NB4 (cell line): ENCODE measurements around the gene PODNL1.

Source experiments
- DNase-seq: peaks from one replicate; pipeline ENCODE4 v3.0.0; 2010; ENCODE audit warnings: low read depth
- H3K4me3 ChIP-seq: one replicate; pipeline ENCODE4 v1.5.1; 2011; ENCODE audit warnings: mild to moderate bottlenecking, low read depth, low read length, moderate library complexity
- CTCF ChIP-seq: IDR thresholded peaks from one replicate; pipeline ENCODE4 v1.5.1; 2012; ENCODE audit warnings: low read depth, low read length
- MAX ChIP-seq: IDR thresholded peaks from 2 replicates; pipeline ENCODE4 v1.6.1; 2011; ENCODE audit warnings: low read depth, low read length
- MYC ChIP-seq: IDR thresholded peaks from 2 replicates; pipeline ENCODE4 v1.6.1; 2011; ENCODE audit warnings: low read depth, low read length
- POLR2A ChIP-seq: IDR thresholded peaks from 2 replicates; pipeline ENCODE4 v1.6.1; 2011; ENCODE audit warnings: mild to moderate bottlenecking; ENCODE audit not compliant: insufficient read length; ENCODE audit errors: extremely low read depth

PODNL1 gene

GRCh38 chr19:13938301-13939064, at the start of gene PODNL1:
Gene PODNL1 (minus strand): TSS chr19:13938417. CDS start chr19:13938181, 236 bp downstream.
- H3K4me3 ChIP-seq: no peak within 1 kb of the TSS
- TF ChIP-seq MYC (no peak), MAX (no peak), CTCF (no peak), POLR2A (no peak)
- DNase-seq: no peak

GRCh38 chr19:13987101-13987890, 49.1 kb upstream of the PODNL1 start:
- DNase-seq: peak; percentile 53
- no peak overlapping the region for H3K4me3 ChIP-seq
- TF ChIP-seq POLR2A (no peak), MYC (peak; percentile 14; the same call in 1 of the 2 replicates), MAX (peak; percentile 13; the same call in 1 of the 2 replicates)

GRCh38 chr19:13986348-13986904, 48.2 kb upstream of the PODNL1 start:
- TF ChIP-seq MYC (peak; percentile 75), MAX (peak; percentile 80), POLR2A (peak; percentile 47), CTCF (no peak)
- peak; percentile 97 for DNase-seq
- no peak overlapping the region for H3K4me3 ChIP-seq

GRCh38 chr19:13985771-13986347, 47.6 kb upstream of the PODNL1 start:
- DNase-seq: no peak
- TF ChIP-seq CTCF: no peak
- no peak overlapping the region for H3K4me3 ChIP-seq

DNA sequence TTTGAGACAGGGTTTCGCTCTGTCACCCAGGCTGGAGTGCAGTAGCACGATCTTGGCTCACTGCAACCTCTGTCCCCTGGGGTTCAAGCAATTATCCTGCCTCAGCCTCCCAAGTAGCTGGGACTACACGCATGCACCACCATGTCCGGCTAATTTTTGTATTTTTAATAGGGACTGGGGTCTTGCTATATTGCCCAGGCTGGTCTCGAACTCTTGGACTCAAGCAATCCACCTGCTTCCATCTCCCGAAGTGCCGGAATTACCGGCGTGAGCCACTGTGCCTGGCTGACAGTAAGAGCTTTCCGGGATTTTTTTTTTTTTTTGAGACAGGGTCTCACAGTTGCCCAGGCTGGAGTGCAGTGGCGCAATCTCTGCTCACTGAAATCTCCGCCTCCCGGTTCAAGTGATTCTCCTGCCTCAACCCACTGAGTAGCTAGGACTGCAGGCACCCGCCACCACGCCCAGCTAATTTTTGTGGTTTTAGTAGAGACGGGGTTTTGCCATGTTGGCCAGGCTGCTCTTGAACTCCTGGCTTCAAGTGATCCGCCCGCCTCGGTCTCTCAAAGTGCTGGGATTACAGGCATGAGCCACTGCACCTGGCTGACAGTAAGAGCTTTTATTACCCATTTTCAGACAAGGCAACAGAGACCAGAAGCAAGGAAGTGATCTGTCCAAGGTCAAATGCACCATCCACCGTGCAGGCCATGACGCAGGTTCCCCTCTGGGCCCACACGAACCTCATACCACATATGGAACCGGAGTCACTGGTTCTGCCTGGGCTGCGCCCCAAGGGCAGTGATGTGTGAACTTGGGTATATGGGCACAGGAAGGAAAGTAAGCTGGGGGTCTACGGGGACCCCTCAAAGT, 46.9 kb upstream of the PODNL1 start:
- DNase-seq: no peak
- no peak for TF ChIP-seq POLR2A
- no peak for TF ChIP-seq MAX
- TF ChIP-seq CTCF: no peak
- no peak for TF ChIP-seq MYC
- H3K4me3 ChIP-seq: no peak overlapping the region
